Anterior cingulate cortex (tissue), 58 donors: ENCODE data around the gene FRMD1.
A peak's percentile ranks its signal among the peaks of the same experiment; 100 is the strongest.

ENCODE experiments used
- DNase-seq, 58 donors: peaks; one replicate each; lab custom pipeline; 2025; lab: John Stamatoyannopoulos, UW

Gene FRMD1

GRCh38 chr6:168032005-168032760 lies 46.8 kb downstream of the FRMD1 start:
- no peak for DNase-seq

DNA sequence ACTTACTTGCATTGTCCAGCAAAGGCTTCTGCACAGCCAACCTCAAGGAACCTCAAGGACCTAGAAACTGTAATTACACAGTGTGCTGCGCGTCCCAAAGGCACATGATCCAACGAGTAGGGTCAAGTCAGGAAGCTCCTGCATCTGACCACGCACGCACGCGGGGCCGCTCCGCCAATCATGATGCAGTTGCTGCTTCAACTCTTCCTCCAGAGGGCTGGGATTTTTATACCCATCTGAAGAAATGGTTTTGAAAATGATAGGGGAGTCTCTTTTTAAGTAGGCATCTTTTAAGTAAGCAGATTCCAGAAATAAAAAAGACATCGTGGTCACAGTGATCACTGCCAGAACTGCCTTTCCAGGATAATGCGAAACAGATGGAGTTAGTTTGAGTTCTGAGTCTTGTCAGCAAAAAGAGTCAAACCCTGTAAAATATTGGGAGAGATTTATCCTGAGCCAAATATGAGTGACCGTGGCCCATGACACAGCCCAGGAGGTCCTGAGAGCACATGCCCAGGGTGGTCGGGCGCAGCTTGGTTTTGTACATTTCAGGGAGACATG lies 47.5 kb downstream of the FRMD1 start:
- no peak for DNase-seq

DNA sequence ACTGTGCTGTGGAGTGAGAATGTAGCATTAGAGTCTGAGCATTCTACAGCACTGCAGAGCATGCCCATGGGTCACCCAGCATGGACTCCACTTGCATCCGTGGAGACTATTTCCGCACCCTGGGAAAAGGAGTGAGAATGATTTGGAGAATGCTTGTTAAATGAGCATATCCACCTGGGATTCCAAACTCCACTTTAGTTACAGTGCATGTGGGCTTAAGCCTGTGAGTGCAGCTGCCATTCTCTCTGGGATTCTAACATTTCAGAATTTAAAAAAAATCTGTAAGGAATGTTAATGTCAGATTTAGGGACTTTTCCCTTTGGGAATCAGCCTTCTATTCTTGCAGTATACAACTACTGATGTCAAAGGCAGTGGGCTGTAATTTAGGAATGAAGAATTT lies 48.1 kb downstream of the FRMD1 start:
- no peak for DNase-seq

GRCh38 chr6:168030218-168030746 lies 48.7 kb downstream of the FRMD1 start:
- DNase-seq = no peak

GRCh38 chr6:168029459-168030217 lies 49.4 kb downstream of the FRMD1 start:
- DNase-seq = no peak

- DNase-seq = no peak
Measured at GRCh38 chr6:168028181-168028580, 50.8 kb downstream of the FRMD1 start.

- no peak for DNase-seq
Measured at GRCh38 chr6:168027521-168027920, 51.5 kb downstream of the FRMD1 start.

DNA sequence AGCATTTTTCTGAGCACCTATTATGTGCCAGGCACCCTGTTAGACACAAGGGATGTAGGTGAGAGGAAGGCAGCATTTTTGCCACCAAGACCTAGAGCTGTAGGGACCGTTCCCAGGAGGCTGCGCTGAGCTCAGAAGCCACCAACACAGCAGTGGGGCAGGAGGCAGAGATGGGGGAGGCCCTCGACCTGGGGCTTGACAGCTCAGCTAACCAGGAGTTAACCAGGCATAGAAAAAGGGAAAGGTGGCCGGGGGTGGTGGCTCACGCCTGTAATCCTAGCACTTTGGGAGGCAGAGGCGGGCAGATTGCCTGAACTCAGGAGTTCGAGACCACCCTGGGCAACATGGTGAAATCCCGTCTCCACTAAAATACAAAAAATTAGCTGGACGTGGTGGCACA lies 52.1 kb downstream of the FRMD1 start:
- no peak for DNase-seq

- no peak for DNase-seq
Measured at GRCh38 chr6:168025831-168026710, 52.9 kb downstream of the FRMD1 start.

- DNase-seq = no peak
Measured at GRCh38 chr6:168024951-168025510, 54.0 kb downstream of the FRMD1 start.

- no peak for DNase-seq
Measured at GRCh38 chr6:168022488-168023321, 56.3 kb downstream of the FRMD1 start.

DNA sequence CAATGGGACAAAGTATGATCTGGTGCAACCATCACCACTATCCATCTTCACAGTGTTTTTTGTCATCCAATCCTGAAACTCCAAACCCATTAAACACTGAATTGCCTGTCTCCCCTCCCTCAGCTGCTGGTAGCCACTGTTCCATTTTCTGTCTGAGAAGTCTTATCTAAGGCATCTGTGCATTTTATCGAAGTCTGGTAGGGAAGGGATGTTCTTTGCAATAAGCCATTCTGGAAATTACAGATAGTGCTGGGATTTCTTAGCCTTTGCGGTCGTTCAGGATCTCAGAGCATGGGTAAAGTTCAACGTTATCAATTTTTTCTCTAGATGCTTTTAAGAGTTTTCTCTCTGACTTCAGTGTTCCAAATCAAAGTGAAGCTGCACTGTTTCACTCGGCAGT lies 57.4 kb downstream of the FRMD1 start:
- no peak for DNase-seq

GRCh38 chr6:168020242-168020641 lies 58.8 kb downstream of the FRMD1 start:
- DNase-seq = no peak

GRCh38 chr6:168018664-168019063 lies 60.3 kb downstream of the FRMD1 start:
- no peak for DNase-seq

- DNase-seq = peak in 2 of 58 donors; percentile 31 to 48
Measured at GRCh38 chr6:168017629-168018028, 61.4 kb downstream of the FRMD1 start.

DNA sequence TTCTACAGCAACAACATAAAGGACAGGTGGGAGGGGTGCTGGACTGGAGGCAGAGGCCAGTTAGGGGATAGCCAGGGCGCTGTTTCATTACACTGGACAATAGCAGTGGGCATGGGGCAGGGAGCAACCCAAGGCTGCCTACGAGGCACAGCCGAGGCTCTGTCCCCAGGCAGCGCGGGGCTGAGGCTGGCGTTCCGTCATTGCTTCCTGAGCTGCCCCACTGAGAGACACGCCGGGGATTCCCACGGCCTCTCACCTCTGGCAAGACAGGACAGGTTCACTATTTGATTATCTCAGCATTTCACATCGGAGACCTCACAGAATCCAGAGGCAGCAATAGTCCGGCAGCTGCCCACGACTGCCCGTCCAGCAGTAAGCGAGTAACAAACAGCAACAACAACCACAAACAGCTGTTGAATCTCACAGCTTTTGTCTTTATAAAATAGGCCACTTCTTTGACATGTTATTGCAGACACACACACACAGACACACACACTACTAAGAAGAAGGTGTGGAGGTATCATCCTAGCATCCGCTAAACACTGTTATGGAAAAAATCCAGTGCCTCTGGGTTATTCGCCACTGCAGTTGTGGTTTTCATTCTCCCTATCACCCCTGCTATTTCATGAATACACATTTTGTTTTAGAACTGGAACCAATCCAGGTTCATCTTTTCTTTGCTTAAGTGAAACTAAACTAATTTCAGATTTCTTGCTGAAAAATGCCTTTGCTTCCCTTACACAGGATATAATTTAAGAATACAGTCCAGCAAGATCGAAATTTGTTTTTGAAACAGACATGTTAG lies 62.1 kb downstream of the FRMD1 start:
- DNase-seq = peak in 1 of 58 donors; percentile 23

DNA sequence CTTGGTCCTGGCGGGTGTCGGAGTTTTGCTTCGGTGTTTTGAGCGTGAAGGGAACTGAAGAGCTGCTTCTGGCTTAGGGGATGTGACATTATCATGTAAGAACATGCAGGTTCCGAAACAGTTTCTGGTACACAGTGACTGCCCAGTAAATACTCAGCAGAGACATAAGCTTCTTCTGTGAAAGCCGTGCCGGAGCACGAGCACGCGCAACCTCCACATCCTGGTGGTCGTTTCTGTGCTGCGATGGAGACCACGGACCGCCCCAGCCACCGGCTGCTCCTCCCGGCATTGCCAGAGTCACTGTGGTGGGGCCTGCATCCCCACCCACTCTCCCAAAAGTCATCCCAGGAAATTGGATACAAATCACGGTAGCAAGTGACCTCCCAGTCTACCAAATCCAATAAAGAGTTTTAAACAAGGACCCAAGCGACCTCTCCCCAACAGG lies 62.8 kb downstream of the FRMD1 start:
- no peak for DNase-seq

- no peak for DNase-seq
Measured at GRCh38 chr6:168015482-168016175, 63.4 kb downstream of the FRMD1 start.
